Gastroesophageal sphincter (tissue), 4 donors: Measurements from ENCODE around the gene AUTS2. TPM values are rescaled to one million over a fixed set of nuclear protein-coding genes. Genes with fewer than 3 reads are reported as not detected.
A peak's percentile ranks its signal among the peaks of the same experiment; 100 is the strongest.

Experiments
- ATAC-seq: fragments of 150-250 bp; one replicate; pipeline ENCODE4 v1.9.1; 2016; ENCODE audit warnings: mild to moderate bottlenecking, moderate library complexity
- H3K27ac ChIP-seq, 4 donors: fragments of 200-600 bp; sonication (generic) in 3 of 4; 1 replicate in 3 of 4; 2 replicates in 1 of 4; pipeline ENCODE4 v1.5.1; 2016 to 2019
- H3K27me3 ChIP-seq: fragments of 200-600 bp; sonication (generic); one replicate; pipeline ENCODE4 v1.5.1; 2019
- H3K36me3 ChIP-seq, 2 donors: fragments of 200-600 bp; sonication (generic); one replicate each; pipeline ENCODE4 v1.5.1; 2019; ENCODE audit warnings: control low read depth in 1 of 2
- H3K4me1 ChIP-seq, 3 donors: fragments of 200-600 bp; sonication (generic); 1 replicate in 2 of 3; 2 replicates in 1 of 3; pipeline ENCODE4 v1.5.1; 2016 to 2019; ENCODE audit warnings: control low read depth in 2 of 3
- H3K4me3 ChIP-seq, 2 donors: fragments of 200-600 bp; sonication (generic); one replicate each; pipeline ENCODE4 v1.5.1; 2019; ENCODE audit warnings: mild to moderate bottlenecking in 1 of 2, moderate library complexity in 1 of 2
- H3K9me3 ChIP-seq, 3 donors: fragments of 200-600 bp; sonication (generic); one replicate each; pipeline ENCODE4 v1.5.1; 2017 to 2019; ENCODE audit warnings: control low read depth in 2 of 3
- CTCF ChIP-seq, 4 experiments: fragments of 200-600 bp in 2 of 4; fragments of 450-650 bp in 2 of 4; sonication (generic) in 1 of 4; IDR thresholded peaks; one replicate each; pipeline ENCODE4 v1.5.1; 2017 to 2019; ENCODE audit warnings: antibody characterized with exemption in 4 of 4, mild to moderate bottlenecking in 2 of 4, moderate library complexity in 2 of 4
- EP300 ChIP-seq: sonication (generic); formaldehyde crosslinking; IDR thresholded peaks from one replicate; pipeline ENCODE4 v1.6.1; 2017; ENCODE audit warnings: antibody characterized with exemption, mild to moderate bottlenecking
- POLR2A ChIP-seq, 2 donors: fragments of 450-650 bp; IDR thresholded peaks; one replicate each; pipeline ENCODE4 v1.6.1; 2017; ENCODE audit warnings: antibody characterized with exemption in 2 of 2, mild to moderate bottlenecking in 2 of 2, moderate library complexity in 1 of 2
- POLR2AphosphoS5 ChIP-seq: sonication (generic); formaldehyde crosslinking; IDR thresholded peaks from one replicate; pipeline ENCODE4 v1.6.1; 2017; ENCODE audit warnings: antibody characterized with exemption
- WGBS, 2 donors: methylation state at CpG; one replicate each; pipeline ENCODE4 v1.1.5; 2018; ENCODE audit warnings: low coverage in 1 of 2; 5-methylcytosine and 5-hydroxymethylcytosine counted together
- total RNA-seq, 4 donors: library from RNA; depleted of rRNA; stranded (reverse); fragments of >200 nt; gene quantifications; one replicate each; pipeline ENCODE4 v1.1.0, GENCODE V29; 2016

The AUTS2 gene
- total RNA-seq, 4 donors from 2014 or later, result 12.2 to 48.7 (median 44.1) TPM

- TF ChIP-seq POLR2AphosphoS5 (no peak), EP300 (no peak), CTCF (IDR thresholded peaks at IDR 0.05) (no peak)
- no peaks in the 10 kb centered on the region for H3K36me3 ChIP-seq
- H3K27ac ChIP-seq, result no peak overlapping the region
Observed at GRCh38 chr7:69912141-69912540, 313.9 kb downstream of the AUTS2 start.

GRCh38 chr7:69912846-69913245 is 314.6 kb downstream of the AUTS2 start:
- no peak for ATAC-seq
- H3K27me3 ChIP-seq, result no peaks in the 10 kb centered on the region
- no peak overlapping the region for H3K4me3 ChIP-seq
- H3K27ac ChIP-seq, result no peak overlapping the region
- no peaks in the 10 kb centered on the region for H3K9me3 ChIP-seq
- H3K4me1 ChIP-seq, result peaks cover 0 to 17% (median 0%) of the 10 kb centered on the region in 3 donors
- no peaks in the 10 kb centered on the region for H3K36me3 ChIP-seq
- TF ChIP-seq POLR2A (IDR thresholded peaks at IDR 0.05), result no peak
- no peak for TF ChIP-seq EP300
- TF ChIP-seq CTCF (IDR thresholded peaks at IDR 0.05), result no peak
- no peak for TF ChIP-seq POLR2AphosphoS5
- 67 to 75% methylated on average over 1 of the region's 1 CpG for WGBS, 2 donors

More at GRCh38 chr7:69912141-69912540, 313.9 kb downstream of the AUTS2 start:
- H3K27me3 ChIP-seq, result no peaks in the 10 kb centered on the region
- H3K4me1 ChIP-seq, result peaks cover 0 to 20% (median 0%) of the 10 kb centered on the region in 3 donors
- ATAC-seq, result peak; percentile 46
- no peaks in the 10 kb centered on the region for H3K9me3 ChIP-seq
- no peak overlapping the region for H3K4me3 ChIP-seq
- WGBS, 2 donors, result 70 to 93% methylated on average over 2 to 3 of the region's 6 CpGs

- TF ChIP-seq CTCF (IDR thresholded peaks at IDR 0.05) (no peak), EP300 (no peak), POLR2A (IDR thresholded peaks at IDR 0.05) (no peak), POLR2AphosphoS5 (no peak)
- no peak for ATAC-seq
- H3K27me3 ChIP-seq, result no peaks in the 10 kb centered on the region
- H3K4me3 ChIP-seq, result no peak overlapping the region
- no peaks in the 10 kb centered on the region for H3K36me3 ChIP-seq
- 79 to 100% methylated on average over 1 to 4 of the region's 4 CpGs for WGBS, 2 donors
- peaks cover 0 to 2% (median 0%) of the 10 kb centered on the region in 3 donors for H3K9me3 ChIP-seq
- H3K4me1 ChIP-seq, result no peaks in the 10 kb centered on the region
- H3K27ac ChIP-seq, result no peak overlapping the region
Observed at GRCh38 chr7:69919426-69920111, 321.3 kb downstream of the AUTS2 start.

- WGBS, 2 donors, result 69 to 73% methylated on average over 3 of the region's 3 CpGs
- no peaks in the 10 kb centered on the region for H3K36me3 ChIP-seq
- TF ChIP-seq EP300 (no peak), POLR2AphosphoS5 (no peak), CTCF (IDR thresholded peaks at IDR 0.05) (no peak), POLR2A (IDR thresholded peaks at IDR 0.05) (no peak)
Observed at GRCh38 chr7:69920797-69921196, 322.5 kb downstream of the AUTS2 start.

GRCh38 chr7:69922026-69922803 is 323.9 kb downstream of the AUTS2 start:
- Histone ChIP-seq H3K27ac (no peak overlapping the region), H3K27me3 (no peaks in the 10 kb centered on the region), H3K4me1 (no peaks in the 10 kb centered on the region), H3K9me3 (peaks cover 0 to 4% (median 0%) of the 10 kb centered on the region in 3 donors), H3K4me3 (no peak overlapping the region), H3K36me3 (no peaks in the 10 kb centered on the region)
- TF ChIP-seq POLR2AphosphoS5 (no peak), EP300 (no peak), POLR2A (IDR thresholded peaks at IDR 0.05) (no peak), CTCF (IDR thresholded peaks at IDR 0.05) (no peak)
- 90 to 97% methylated on average over 6 of the region's 6 CpGs for WGBS, 2 donors
- no peak for ATAC-seq

More at GRCh38 chr7:69920797-69921196, 322.5 kb downstream of the AUTS2 start:
- H3K27ac ChIP-seq, result no peak overlapping the region
- H3K4me1 ChIP-seq, result no peaks in the 10 kb centered on the region
- no peak overlapping the region for H3K4me3 ChIP-seq
- peaks cover 0 to 4% (median 0%) of the 10 kb centered on the region in 3 donors for H3K9me3 ChIP-seq
- H3K27me3 ChIP-seq, result no peaks in the 10 kb centered on the region
- ATAC-seq, result no peak
